Panc1 (cell line): ENCODE data around the gene ZDHHC18. TPM values are rescaled to one million over a fixed set of nuclear protein-coding genes. Genes with fewer than 3 reads are reported as not detected.

Source experiments
- ATAC-seq: fragments of 200-7000 bp; cut with Tn5 transposase; 2 replicates; pipeline ENCODE4 v1.9.1; 2020; ENCODE audit warnings: mild to moderate bottlenecking, moderate library complexity
- BruUV-seq: library from RNA; stranded (reverse); fragments of 400-500 nt; replicated peaks from 2 replicates; lab custom pipeline; 2021; lab: Mats Ljungman, UMichigan
- CTCF ChIA-PET: fragments of 300-600 bp; sonication (Branson Sonifier 250); formaldehyde crosslinking; loops from one replicate; lab custom pipeline; 2022; ENCODE audit warnings: antibody characterized with exemption; lab: Charles Lee
- POLR2A ChIA-PET: fragments of 300-600 bp; sonication (Branson Sonifier 250); formaldehyde crosslinking; loops from one replicate; lab custom pipeline; 2022; ENCODE audit warnings: antibody characterized with exemption; lab: Charles Lee
- DNase-seq: peaks from one replicate; pipeline ENCODE4 v3.0.0-alpha.2; 2010; ENCODE audit warnings: low read depth, low spot score
- H3K27ac ChIP-seq: 2 replicates; pipeline ENCODE4 v1.5.1; 2011; ENCODE audit warnings: mild to moderate bottlenecking, low read length, inconsistent platforms
- H3K27me3 ChIP-seq: fragments of 200-500 bp; sonication (Bioruptor generic); 2 replicates; pipeline ENCODE4 v1.6.0; 2014; ENCODE audit warnings: low read length, inconsistent platforms; ENCODE audit not compliant: control insufficient read depth, insufficient read depth
- H3K36me3 ChIP-seq: fragments of 200-500 bp; sonication (Bioruptor generic); 2 replicates; pipeline ENCODE4 v1.5.1; 2014; ENCODE audit warnings: inconsistent platforms, mild to moderate bottlenecking, low read length, moderate library complexity; ENCODE audit not compliant: control insufficient read depth, insufficient read depth
- H3K4me1 ChIP-seq: 2 replicates; pipeline ENCODE4 v1.5.1; 2011; ENCODE audit warnings: inconsistent platforms, mild to moderate bottlenecking, low read length, moderate library complexity; ENCODE audit not compliant: control insufficient read depth, insufficient read depth
- H3K4me3 ChIP-seq, 2 experiments: 2 replicates each; pipeline ENCODE4 v1.5.1; 2011 to 2012; ENCODE audit warnings: low read depth in 2 of 2, low read length in 2 of 2, mild to moderate bottlenecking in 2 of 2, inconsistent platforms in 1 of 2, moderate library complexity in 1 of 2
- H3K9me3 ChIP-seq: fragments of 200-500 bp; sonication (Bioruptor generic); 2 replicates; pipeline ENCODE4 v1.5.1; 2014; ENCODE audit warnings: low read depth, mild to moderate bottlenecking, inconsistent platforms, low read length, moderate library complexity; ENCODE audit not compliant: control insufficient read depth, insufficient read depth
- POLR2AphosphoS5 ChIP-seq: IDR thresholded peaks from 2 replicates; pipeline ENCODE4 v1.6.1; 2012; ENCODE audit warnings: mild to moderate bottlenecking, low read depth, low read length, moderate library complexity
- SIN3A ChIP-seq: IDR thresholded peaks from 2 replicates; pipeline ENCODE4 v1.6.1; 2012; ENCODE audit warnings: low read depth, mild to moderate bottlenecking, low read length, moderate library complexity, borderline replicate concordance; ENCODE audit not compliant: insufficient read depth
- TCF7L2 ChIP-seq: IDR thresholded peaks from 2 replicates; pipeline ENCODE4 v1.6.1; 2011; ENCODE audit warnings: mild to moderate bottlenecking, low read depth, low read length, inconsistent platforms
- in situ Hi-C: cut with HindIII; loops from 2 replicates; pipeline ENCODE4 v1.10.0; 2016; ENCODE audit warnings: low sequenced_read_pairs, low pct_unique_long_range_greater_than_20kb
- intact Hi-C: fragments of 100-400 bp; cut with micrococcal nuclease; formaldehyde crosslinking; loops from one replicate; pipeline ENCODE4 v1.10.0; 2022; ENCODE audit not compliant: unreplicated experiment
- total RNA-seq: library from RNA; stranded (reverse); gene quantifications from one replicate; pipeline ENCODE4 v1.2.1, GENCODE V29; 2021; ENCODE audit not compliant: unreplicated experiment
- TF ChIP-seq, protein P1 (sequence below): fragments of 450-650 bp; IDR thresholded peaks from 2 replicates; pipeline ENCODE4 v1.5.1; 2017; ENCODE audit warnings: mild to moderate bottlenecking
- TF ChIP-seq, protein P2 (sequence below), 2 experiments: IDR thresholded peaks; 2 replicates each; pipeline ENCODE4 v1.6.1; 2011 to 2012; ENCODE audit warnings: low read depth in 2 of 2, control low read depth in 1 of 2, low read length in 1 of 2, mild to moderate bottlenecking in 1 of 2, moderate library complexity in 1 of 2; ENCODE audit not compliant: insufficient read depth in 1 of 2

ZDHHC18 gene
- total RNA-seq, 1 experiment from 2014 or later: 45.4 TPM

DNA sequence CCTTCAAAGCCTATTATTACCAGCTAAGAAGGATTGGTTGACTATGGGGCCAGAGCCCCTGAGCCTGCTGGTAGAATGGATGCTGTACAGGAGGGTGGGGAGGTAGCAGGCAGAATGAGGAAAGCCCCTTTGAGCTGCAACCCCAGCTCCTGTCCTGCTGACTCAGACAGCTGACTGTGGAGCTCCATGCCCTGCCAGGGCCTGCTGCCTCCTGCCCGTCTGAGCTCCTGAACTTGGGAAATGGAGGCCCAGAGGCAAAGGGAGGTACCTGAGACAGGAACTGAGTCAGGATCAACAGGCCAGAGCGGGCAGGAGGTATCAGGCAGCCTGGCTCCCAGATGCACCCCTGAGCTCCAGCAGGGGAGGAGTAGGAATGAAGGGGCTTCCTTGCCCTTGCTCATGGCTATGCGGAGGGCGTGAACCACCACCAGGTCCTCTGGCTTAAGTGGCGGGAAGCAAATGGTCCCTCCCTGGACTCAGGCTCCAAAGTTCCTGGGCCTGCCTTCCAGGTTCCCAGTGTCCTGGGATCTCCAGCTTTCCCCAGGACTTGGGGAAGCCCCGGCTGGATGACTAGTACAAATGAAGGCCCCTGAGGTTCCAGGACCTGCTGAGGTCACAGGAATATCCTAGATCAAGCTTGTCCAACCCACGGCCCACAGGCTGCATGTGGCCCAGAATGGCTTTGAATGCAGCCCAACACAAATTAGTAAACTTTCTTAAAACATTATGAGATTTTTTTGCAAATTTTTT is 32.6 kb downstream of the ZDHHC18 start:
- Histone ChIP-seq H3K4me3 (no peak overlapping the region), H3K36me3 (no peaks in the 10 kb centered on the region; the same call in 1 of the 2 replicates), H3K9me3 (no peaks in the 10 kb centered on the region), H3K4me1 (peaks cover 18% of the 10 kb centered on the region), H3K27me3 (no peaks in the 10 kb centered on the region), H3K27ac (no peak overlapping the region)
- no peak for ATAC-seq
- CTCF ChIA-PET: no interaction called here
- POLR2A ChIA-PET: interaction anchor here (0.5 to 0.6 kb wide), 2 partner anchors 42 to 65 kb away, joined by 3 to 5 read pairs; no protein-coding TSS in a partner anchor
- TF ChIP-seq, protein P1, sequence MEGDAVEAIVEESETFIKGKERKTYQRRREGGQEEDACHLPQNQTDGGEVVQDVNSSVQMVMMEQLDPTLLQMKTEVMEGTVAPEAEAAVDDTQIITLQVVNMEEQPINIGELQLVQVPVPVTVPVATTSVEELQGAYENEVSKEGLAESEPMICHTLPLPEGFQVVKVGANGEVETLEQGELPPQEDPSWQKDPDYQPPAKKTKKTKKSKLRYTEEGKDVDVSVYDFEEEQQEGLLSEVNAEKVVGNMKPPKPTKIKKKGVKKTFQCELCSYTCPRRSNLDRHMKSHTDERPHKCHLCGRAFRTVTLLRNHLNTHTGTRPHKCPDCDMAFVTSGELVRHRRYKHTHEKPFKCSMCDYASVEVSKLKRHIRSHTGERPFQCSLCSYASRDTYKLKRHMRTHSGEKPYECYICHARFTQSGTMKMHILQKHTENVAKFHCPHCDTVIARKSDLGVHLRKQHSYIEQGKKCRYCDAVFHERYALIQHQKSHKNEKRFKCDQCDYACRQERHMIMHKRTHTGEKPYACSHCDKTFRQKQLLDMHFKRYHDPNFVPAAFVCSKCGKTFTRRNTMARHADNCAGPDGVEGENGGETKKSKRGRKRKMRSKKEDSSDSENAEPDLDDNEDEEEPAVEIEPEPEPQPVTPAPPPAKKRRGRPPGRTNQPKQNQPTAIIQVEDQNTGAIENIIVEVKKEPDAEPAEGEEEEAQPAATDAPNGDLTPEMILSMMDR: no peak
- no peak for TF ChIP-seq POLR2AphosphoS5
- TF ChIP-seq TCF7L2: no peak
- TF ChIP-seq SIN3A: no peak
- TF ChIP-seq, protein P2, sequence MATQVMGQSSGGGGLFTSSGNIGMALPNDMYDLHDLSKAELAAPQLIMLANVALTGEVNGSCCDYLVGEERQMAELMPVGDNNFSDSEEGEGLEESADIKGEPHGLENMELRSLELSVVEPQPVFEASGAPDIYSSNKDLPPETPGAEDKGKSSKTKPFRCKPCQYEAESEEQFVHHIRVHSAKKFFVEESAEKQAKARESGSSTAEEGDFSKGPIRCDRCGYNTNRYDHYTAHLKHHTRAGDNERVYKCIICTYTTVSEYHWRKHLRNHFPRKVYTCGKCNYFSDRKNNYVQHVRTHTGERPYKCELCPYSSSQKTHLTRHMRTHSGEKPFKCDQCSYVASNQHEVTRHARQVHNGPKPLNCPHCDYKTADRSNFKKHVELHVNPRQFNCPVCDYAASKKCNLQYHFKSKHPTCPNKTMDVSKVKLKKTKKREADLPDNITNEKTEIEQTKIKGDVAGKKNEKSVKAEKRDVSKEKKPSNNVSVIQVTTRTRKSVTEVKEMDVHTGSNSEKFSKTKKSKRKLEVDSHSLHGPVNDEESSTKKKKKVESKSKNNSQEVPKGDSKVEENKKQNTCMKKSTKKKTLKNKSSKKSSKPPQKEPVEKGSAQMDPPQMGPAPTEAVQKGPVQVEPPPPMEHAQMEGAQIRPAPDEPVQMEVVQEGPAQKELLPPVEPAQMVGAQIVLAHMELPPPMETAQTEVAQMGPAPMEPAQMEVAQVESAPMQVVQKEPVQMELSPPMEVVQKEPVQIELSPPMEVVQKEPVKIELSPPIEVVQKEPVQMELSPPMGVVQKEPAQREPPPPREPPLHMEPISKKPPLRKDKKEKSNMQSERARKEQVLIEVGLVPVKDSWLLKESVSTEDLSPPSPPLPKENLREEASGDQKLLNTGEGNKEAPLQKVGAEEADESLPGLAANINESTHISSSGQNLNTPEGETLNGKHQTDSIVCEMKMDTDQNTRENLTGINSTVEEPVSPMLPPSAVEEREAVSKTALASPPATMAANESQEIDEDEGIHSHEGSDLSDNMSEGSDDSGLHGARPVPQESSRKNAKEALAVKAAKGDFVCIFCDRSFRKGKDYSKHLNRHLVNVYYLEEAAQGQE (IDR thresholded peaks at IDR 0.05; ENCODE audit: insufficient read depth in 1 of 2, low read depth in 2 of 2, low read length in 1 of 2): no peak
- no peak for DNase-seq
- intact Hi-C loops (no loop called here), in situ Hi-C loops (no loop called here)
- no TSS peak for BruUV-seq

DNA sequence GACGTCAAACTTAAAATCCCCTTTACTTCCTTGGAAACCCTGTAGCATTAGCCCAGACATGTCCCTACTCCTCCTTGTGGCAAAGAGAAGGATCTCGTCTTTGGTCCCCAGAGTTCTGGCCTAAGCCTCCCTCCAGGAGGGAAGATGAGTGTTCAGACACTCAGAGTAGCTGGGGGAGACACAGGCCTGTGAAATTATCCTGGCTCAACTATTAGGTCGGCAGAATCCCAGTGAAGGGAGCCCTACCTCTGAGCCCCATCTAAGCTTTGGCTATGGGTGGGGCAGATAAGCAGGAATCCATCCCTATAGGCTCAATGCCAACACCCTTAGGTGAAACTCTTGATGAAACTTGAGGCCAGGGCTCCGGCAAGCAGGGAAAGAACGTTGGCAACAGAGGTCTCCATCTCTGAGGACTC is 34.8 kb downstream of the ZDHHC18 start:
- in situ Hi-C loops: no loop called here
- ATAC-seq (no peak), DNase-seq (no peak)
- POLR2A ChIA-PET: no interaction called here
- Histone ChIP-seq H3K27me3 (no peaks in the 10 kb centered on the region), H3K36me3 (no peaks in the 10 kb centered on the region; the same call in 1 of the 2 replicates), H3K9me3 (no peaks in the 10 kb centered on the region), H3K4me1 (peaks cover 18% of the 10 kb centered on the region), H3K27ac (peak overlapping the region; percentile 94), H3K4me3 (no peak overlapping the region)
- TF ChIP-seq, protein P2 (IDR thresholded peaks at IDR 0.05; ENCODE audit: insufficient read depth in 1 of 2, low read depth in 2 of 2, low read length in 1 of 2): no peak
- no peak for TF ChIP-seq TCF7L2
- no peak for TF ChIP-seq POLR2AphosphoS5
- no peak for TF ChIP-seq SIN3A
- TF ChIP-seq, protein P1: peak; percentile 68
- BruUV-seq: no TSS peak
- intact Hi-C loops: no loop called here
- CTCF ChIA-PET: no interaction called here
